K562 (cell line): Measurements from ENCODE around the gene ATP1A2. TPM values are rescaled to one million over a fixed set of nuclear protein-coding genes. Genes with fewer than 3 reads are reported as not detected.

ENCODE experiments used
- ATAC-seq: fragments of 200-7000 bp; cut with Tn5 transposase; 3 replicates; pipeline ENCODE4 v1.9.1; 2020; ENCODE audit warnings: moderate library complexity
- BruUV-seq: library from RNA; stranded (reverse); fragments of 400-500 nt; replicated peaks from 2 replicates; lab custom pipeline; 2021; lab: Mats Ljungman, UMichigan
- CTCF ChIA-PET: fragments of 300-600 bp; formaldehyde crosslinking; extraction: SDS; loops from one replicate; lab custom pipeline; 2021; ENCODE audit warnings: low intra/inter-chr PET ratio; lab: Yijun Ruan, JAX
- POLR2A ChIA-PET: fragments of 300-600, 350-650 bp; sonication (Branson Sonifier 250); formaldehyde crosslinking; extraction: SDS; loops from one replicate; lab custom pipeline; 2021; ENCODE audit warnings: antibody characterized with exemption, inconsistent platforms; lab: Yijun Ruan, JAX
- DNase-seq, 4 experiments: peaks; one replicate each; pipeline versions ENCODE4 v3.0.0 to v3.0.0-alpha.2; 2011 to 2018; ENCODE audit warnings: low spot score in 3 of 4, mixed read lengths in 3 of 4; ENCODE audit errors: extremely low read depth in 1 of 4
- FAIRE-seq: peaks from 2 replicates; lab custom pipeline; 2011; peaks lifted over from hg19 to GRCh38; lab: Jason Lieb, UNC
- H2AFZ ChIP-seq: 2 replicates; pipeline ENCODE4 v1.6.0; 2011; ENCODE audit warnings: low read depth, low read length, control low read depth, inconsistent platforms
- H3K27ac ChIP-seq: fragments of 200-600 bp; 3 replicates; pipeline ENCODE4 v1.8.0; 2011; ENCODE audit warnings: low read depth, mild to moderate bottlenecking, control low read depth, inconsistent platforms, low read length, moderate library complexity, mixed read lengths; ENCODE audit errors: extremely low read depth
- H3K27me3 ChIP-seq, 2 experiments: fragments of 300-600 bp in 1 of 2; 2 replicates in 1 of 2; 3 replicates in 1 of 2; pipeline versions ENCODE4 v1.6.0 to v1.8.0; 2011; ENCODE audit warnings: inconsistent platforms in 2 of 2, low read length in 2 of 2, mild to moderate bottlenecking in 1 of 2, mixed read lengths in 1 of 2, moderate library complexity in 1 of 2; ENCODE audit not compliant: control insufficient read depth in 2 of 2, insufficient read depth in 2 of 2
- H3K36me3 ChIP-seq: fragments of 300-600 bp; 3 replicates; pipeline ENCODE4 v1.8.0; 2011; ENCODE audit warnings: mild to moderate bottlenecking, low read length, inconsistent platforms; ENCODE audit not compliant: control insufficient read depth, insufficient read depth
- H3K4me1 ChIP-seq, 2 experiments: fragments of 200-600 bp in 1 of 2; replicated peaks in 1 of 2; 2 replicates in 1 of 2; 3 replicates in 1 of 2; pipeline versions ENCODE4 v1.5.1 to v1.8.0; 2011; ENCODE audit warnings: inconsistent platforms in 2 of 2, low read length in 2 of 2, mild to moderate bottlenecking in 1 of 2, mixed read lengths in 1 of 2, moderate library complexity in 1 of 2; ENCODE audit not compliant: control insufficient read depth in 2 of 2, insufficient read depth in 2 of 2
- H3K4me2 ChIP-seq: 2 replicates; pipeline ENCODE4 v1.6.1; 2011; ENCODE audit warnings: low read length, control low read depth, inconsistent platforms, mixed read lengths; ENCODE audit not compliant: insufficient read depth
- H3K4me3 ChIP-seq: fragments of 200-600 bp; sonication (generic), shearing (Covaris generic); 2 replicates; pipeline ENCODE4 v1.5.1; 2016; ENCODE audit warnings: control low read depth, inconsistent platforms
- H3K79me2 ChIP-seq: fragments of 200-600 bp; 3 replicates; pipeline ENCODE4 v1.8.0; 2011; ENCODE audit warnings: low read length, inconsistent platforms; ENCODE audit not compliant: control insufficient read depth, insufficient read depth
- H3K9ac ChIP-seq, 2 experiments: 2 replicates each; pipeline versions ENCODE4 v1.6.0 to v1.6.1; 2011; ENCODE audit warnings: low read depth in 2 of 2, low read length in 2 of 2, control low read depth in 1 of 2, inconsistent platforms in 1 of 2, mild to moderate bottlenecking in 1 of 2, mixed read lengths in 1 of 2; ENCODE audit not compliant: insufficient read depth in 1 of 2
- H3K9me1 ChIP-seq: one replicate; pipeline ENCODE4 v1.6.0; 2011; ENCODE audit warnings: inconsistent platforms, mild to moderate bottlenecking, low read length, moderate library complexity; ENCODE audit not compliant: control insufficient read depth, insufficient read depth
- H3K9me3 ChIP-seq: replicated peaks from 2 replicates; pipeline ENCODE4 v1.5.1; 2011; ENCODE audit warnings: low read depth, low read length, inconsistent platforms; ENCODE audit not compliant: control insufficient read depth, insufficient read depth
- H4K20me1 ChIP-seq: replicated peaks from 2 replicates; pipeline ENCODE4 v1.6.1; 2011; ENCODE audit warnings: low read length, inconsistent platforms, mixed read lengths; ENCODE audit not compliant: control insufficient read depth, insufficient read depth
- CREB5 ChIP-seq: fragments of 250-450 bp; sonication (Bioruptor Pico); IDR thresholded peaks from 2 replicates; pipeline ENCODE4 v1.5.0; 2020; ENCODE audit warnings: mild to moderate bottlenecking
- DACH1 ChIP-seq: fragments of 450-650 bp; IDR thresholded peaks from 2 replicates; pipeline ENCODE4 v1.6.1; 2018; ENCODE audit not compliant: partially characterized antibody
- HDAC8 ChIP-seq: fragments of 450-650 bp; IDR thresholded peaks from 2 replicates; pipeline ENCODE4 v1.6.1; 2016; ENCODE audit warnings: mild to moderate bottlenecking, missing genetic modification characterization, moderate library complexity, missing compliant biosample characterization
- PHF8 ChIP-seq: fragments of 200-600 bp; sonication (generic); IDR thresholded peaks from 2 replicates; pipeline ENCODE4 v1.6.1; 2012; ENCODE audit warnings: mixed run types, mild to moderate bottlenecking, inconsistent platforms, low read length, moderate library complexity, borderline replicate concordance
- RCOR1 ChIP-seq, 2 experiments: IDR thresholded peaks; 2 replicates each; pipeline ENCODE4 v1.6.1; 2012; ENCODE audit warnings: low read depth in 2 of 2, low read length in 2 of 2, borderline replicate concordance in 1 of 2, improper control_type of control experiment in 1 of 2
- RNF219 ChIP-seq: fragments of 250-450 bp; sonication (Bioruptor Pico); IDR thresholded peaks from 2 replicates; pipeline ENCODE4 v1.5.0; 2022; ENCODE audit warnings: mild to moderate bottlenecking
- SPI1 ChIP-seq: IDR thresholded peaks from 2 replicates; pipeline ENCODE4 v1.6.1; 2011; ENCODE audit warnings: low read depth, low read length, control low read depth, borderline replicate concordance
- U2AF1 ChIP-seq: fragments of 200-400 bp; formaldehyde crosslinking; optimal IDR thresholded peaks from 2 replicates; pipeline ENCODE3; 2017; ENCODE audit warnings: mild to moderate bottlenecking, low read depth, low read length, moderate library complexity
- ZNF239 ChIP-seq: fragments of 250-450 bp; sonication (Bioruptor Pico); IDR thresholded peaks from 2 replicates; pipeline ENCODE4 v1.4.0; 2020; ENCODE audit warnings: mild to moderate bottlenecking
- ZNF24 ChIP-seq: fragments of 450-650 bp; IDR thresholded peaks from 2 replicates; pipeline ENCODE4 v1.6.1; 2016
- ZNF644 ChIP-seq: fragments of 200-800 bp; sonication (Bioruptor generic); IDR thresholded peaks from 2 replicates; pipeline ENCODE4 v1.6.1; 2016; ENCODE audit warnings: low read depth, missing genetic modification characterization, missing compliant biosample characterization
- WGBS: fragments of 100-300 bp; shearing (Covaris generic); methylation state at CpG from one replicate; pipeline ENCODE4 v1.1.6; 2016; ENCODE audit warnings: low coverage, mixed read lengths; ENCODE audit not compliant: insufficient coverage; ENCODE audit errors: missing lambda C conversion rate; 5-methylcytosine and 5-hydroxymethylcytosine counted together
- in situ Hi-C: fragments of 300-500 bp; cut with MboI; formaldehyde crosslinking; loops from 4 replicates; pipeline ENCODE4 v1.15.0; 2018; ENCODE audit warnings: inconsistent platforms, mixed read lengths
- intact Hi-C: fragments of 100-400 bp; cut with micrococcal nuclease; formaldehyde crosslinking; loops from 2 replicates; pipeline ENCODE4 v1.14.2; 2022
- polyA plus RNA-seq, 8 experiments: library from polyadenylated mRNA; depleted of rRNA in 4 of 8; stranded (reverse) in 5 of 8; unstranded in 3 of 8; fragments of >200 nt; fragmentation: Nextera tagmentation in 2 of 8; fragmentation: Illumina TruSeq in 1 of 8; extraction: Ambion mirVana in 2 of 8; extraction: Trizol in 1 of 8; gene quantifications; 2 replicates each; pipeline versions ENCODE4 v1.2.1 to v1.2.3, GENCODE V29; 2011 to 2014; ENCODE audit warnings: inconsistent platforms in 1 of 8, missing spikeins in 1 of 8
- total RNA-seq, 7 experiments: library from RNA; depleted of rRNA in 6 of 7; stranded (reverse); fragments of >200 nt in 6 of 7; fragmentation: Illumina TruSeq in 2 of 7; extraction: Trizol in 2 of 7; gene quantifications; 2 replicates each; pipeline versions ENCODE4 v1.2.1 to v1.2.3, GENCODE V29; 2011 to 2021; ENCODE audit warnings: low replicate concordance in 1 of 7

ATP1A2 gene
- total and polyA plus RNA-seq, 9 of the 15 experiments (the other 6 are each of a cell fraction or from before 2014, with no cell fraction given), result 0.04 to 0.11 (median 0.09) TPM; not detected in 6

GRCh38 chr1:160143695-160144094 is 28.1 kb downstream of the ATP1A2 start:
- H3K79me2 ChIP-seq, result no peaks in the 10 kb centered on the region
- H3K4me2 ChIP-seq, result no peak overlapping the region
- ChIA-PET CTCF (no interaction called here), POLR2A (no interaction called here)
- no peaks in the 10 kb centered on the region for H3K9me3 ChIP-seq
- WGBS, result 0% methylated on average over 1 of the region's 1 CpG
- no peak overlapping the region for H3K27ac ChIP-seq
- intact Hi-C loops (no loop called here), in situ Hi-C loops (no loop called here)
- no peak overlapping the region for H3K9ac ChIP-seq
- H2AFZ ChIP-seq, result no peak overlapping the region
- no peaks in the 10 kb centered on the region for H4K20me1 ChIP-seq
- H3K9me1 ChIP-seq, result no peaks in the 10 kb centered on the region
- TF ChIP-seq RCOR1 (IDR thresholded peaks at IDR 0.05; ENCODE audit: borderline replicate concordance in 1 of 2, low read depth in 2 of 2, low read length in 2 of 2) (0 out of 4 replicates have a peak, but pooled peaks of 1 of the 2 experiments have one; percentile 59), U2AF1 (no peak), ZNF24 (no peak), SPI1 (peak; percentile 92), ZNF644 (tag) (no peak), HDAC8 (tag) (no peak), PHF8 (no peak)
- ATAC-seq (no peak), FAIRE-seq (no peak), DNase-seq (no peak)
- H3K4me3 ChIP-seq, result no peak overlapping the region
- H3K27me3 ChIP-seq, result peaks cover 32 to 47% of the 10 kb centered on the region in 2 experiments
- H3K4me1 ChIP-seq, result no peaks in the 10 kb centered on the region
- no peaks in the 10 kb centered on the region for H3K36me3 ChIP-seq
- no TSS peak for BruUV-seq

- Histone ChIP-seq H3K9me3 (no peaks in the 10 kb centered on the region), H3K9ac (no peak overlapping the region), H3K36me3 (no peaks in the 10 kb centered on the region), H3K4me1 (no peaks in the 10 kb centered on the region), H3K4me3 (no peak overlapping the region), H3K27me3 (peaks cover 21 to 37% of the 10 kb centered on the region in 2 experiments), H3K27ac (no peak overlapping the region), H2AFZ (no peak overlapping the region), H3K9me1 (no peaks in the 10 kb centered on the region), H3K79me2 (no peaks in the 10 kb centered on the region), H4K20me1 (no peaks in the 10 kb centered on the region), H3K4me2 (no peak overlapping the region)
- ChIA-PET CTCF (no interaction called here), POLR2A (no interaction called here)
- ATAC-seq, result no peak
- DNase-seq, result no peak
- no TSS peak for BruUV-seq
- in situ Hi-C loops (no loop called here), intact Hi-C loops (no loop called here)
- no peak for FAIRE-seq
- WGBS, result 0% methylated on average over 4 of the region's 4 CpGs
- no peak for TF ChIP-seq DACH1
- TF ChIP-seq ZNF239 (CRISPR knock-in tag), result no peak
- TF ChIP-seq CREB5, result no peak
- no peak for TF ChIP-seq RNF219 (CRISPR knock-in tag)
Measured at GRCh38 chr1:160144921-160145320, 29.4 kb downstream of the ATP1A2 start.
